ENCODE results near the gene STK24.

STK24 gene

GRCh38 chr13:98486412-98486811 lies 90.5 kb downstream of the STK24 start:
- DNase-seq: no peak

GRCh38 chr13:98485561-98485960 lies 91.3 kb downstream of the STK24 start:
- no peak for DNase-seq

- DNase-seq: peak; percentile 93
These were observed 92.4 kb downstream of the STK24 start for GRCh38 chr13:98484289-98485219.

- peak; percentile 51 for DNase-seq
These were observed 93.2 kb downstream of the STK24 start for GRCh38 chr13:98483601-98484288.

- peak; percentile 32 for DNase-seq
These were observed 94.1 kb downstream of the STK24 start for GRCh38 chr13:98482476-98483444.

GRCh38 chr13:98480915-98481877 lies 95.7 kb downstream of the STK24 start:
- peak; percentile 20 for DNase-seq

GRCh38 chr13:98479496-98480003 lies 97.4 kb downstream of the STK24 start:
- DNase-seq: no peak

GRCh38 chr13:98478189-98479129 lies 98.4 kb downstream of the STK24 start:
- peak; percentile 42 for DNase-seq

- DNase-seq: peak; percentile 94
These were observed 100.4 kb downstream of the STK24 start for GRCh38 chr13:98476538-98476966.

- no peak for DNase-seq
These were observed 100.8 kb downstream of the STK24 start for GRCh38 chr13:98476106-98476505.

GRCh38 chr13:98475522-98475921 lies 101.4 kb downstream of the STK24 start:
- DNase-seq: no peak

GRCh38 chr13:98474761-98475160 lies 102.1 kb downstream of the STK24 start:
- no peak for DNase-seq

GRCh38 chr13:98474292-98474691 lies 102.6 kb downstream of the STK24 start:
- no peak for DNase-seq

GRCh38 chr13:98473788-98474144 lies 103.1 kb downstream of the STK24 start:
- DNase-seq: no peak

GRCh38 chr13:98473135-98473787 lies 103.6 kb downstream of the STK24 start:
- no peak for DNase-seq

GRCh38 chr13:98471934-98472333 lies 105.0 kb downstream of the STK24 start:
- no peak for DNase-seq

GRCh38 chr13:98470920-98471319 lies 106.0 kb downstream of the STK24 start:
- DNase-seq: no peak

- no peak for DNase-seq
These were observed 108.0 kb downstream of the STK24 start for GRCh38 chr13:98468929-98469328.

GRCh38 chr13:98468361-98468760 lies 108.5 kb downstream of the STK24 start:
- no peak for DNase-seq
